GM10248 (cell line): ENCODE data around the gene C1QC.

ENCODE experiments used
- CTCF ChIA-PET: fragments of 300-600 bp; sonication (Branson Sonifier 250); formaldehyde crosslinking; extraction: SDS; loops from one replicate; lab custom pipeline; 2021; ENCODE audit warnings: antibody characterized with exemption; lab: Yijun Ruan, JAX
- POLR2A ChIA-PET: fragments of 350-650 bp; sonication (Branson Sonifier 250); formaldehyde crosslinking; extraction: SDS; loops from one replicate; lab custom pipeline; 2020; ENCODE audit warnings: antibody characterized with exemption; lab: Yijun Ruan, JAX
- DNase-seq: peaks from one replicate; pipeline ENCODE4 v3.0.0; 2012; ENCODE audit errors: extremely low spot score
- CTCF ChIP-seq: IDR thresholded peaks from 2 replicates; pipeline ENCODE4 v1.5.1; 2012; ENCODE audit warnings: mild to moderate bottlenecking, low read depth; ENCODE audit errors: extremely low read depth, missing control alignments, control extremely low read depth

The C1QC gene

GRCh38 chr1:22643381-22643780 lies at the start of gene C1QC:
TSS of gene C1QC (plus strand) at chr1:22643633. CDS start at chr1:22644024, 391 bp downstream.
- POLR2A ChIA-PET: no interaction called here
- no peak for TF ChIP-seq CTCF
- CTCF ChIA-PET: interaction anchor here (1.1 to 2.4 kb wide), 3 partner anchors 60 to 227 kb away, joined by 3 to 25 read pairs (median 4); no protein-coding TSS in a partner anchor
- no peak for DNase-seq

- no peak for TF ChIP-seq CTCF
- ChIA-PET CTCF (no interaction called here), POLR2A (no interaction called here)
- no peak for DNase-seq
Observed at GRCh38 chr1:22594396-22594795, 49.0 kb upstream of the C1QC start.

GRCh38 chr1:22595108-22595507 lies 48.3 kb upstream of the C1QC start:
- POLR2A ChIA-PET: no interaction called here
- no peak for TF ChIP-seq CTCF
- CTCF ChIA-PET: no interaction called here
- DNase-seq: no peak

GRCh38 chr1:22597301-22597965 lies 46.0 kb upstream of the C1QC start:
- no peak for TF ChIP-seq CTCF
- ChIA-PET CTCF (no interaction called here), POLR2A (no interaction called here)
- no peak for DNase-seq

- no peak for DNase-seq
- TF ChIP-seq CTCF: no peak
- POLR2A ChIA-PET: no interaction called here
- CTCF ChIA-PET: no interaction called here
Observed at GRCh38 chr1:22597996-22598395, 45.4 kb upstream of the C1QC start.

GRCh38 chr1:22598736-22599135 lies 44.7 kb upstream of the C1QC start:
- ChIA-PET CTCF (no interaction called here), POLR2A (no interaction called here)
- DNase-seq: no peak
- no peak for TF ChIP-seq CTCF
